Heart left ventricle (tissue), 16 donors: Measurements from ENCODE around the gene DDX31. TPM values are rescaled to one million over a fixed set of nuclear protein-coding genes. Genes with fewer than 3 reads are reported as not detected.

Source experiments
- ATAC-seq, 4 donors: fragments of 200-7000 bp; cut with Tn5 transposase; one replicate each; pipeline ENCODE4 v1.9.1; 2020 to 2022; ENCODE audit warnings: moderate library complexity in 4 of 4, mild to moderate bottlenecking in 3 of 4, moderate number of reproducible peaks in 1 of 4
- DNase-seq, 5 donors: peaks; one replicate each; pipeline ENCODE4 v3.0.0-alpha.2; 2020
- H3K27ac ChIP-seq, 12 donors: fragments of 200-600 bp; sonication (generic) in 4 of 12; one replicate each; pipeline versions ENCODE4 v1.5.0 to v1.8.0; 2016 to 2022; ENCODE audit warnings: mild to moderate bottlenecking in 2 of 12
- H3K27me3 ChIP-seq, 9 donors: fragments of 200-600 bp; sonication (generic) in 2 of 9; one replicate each; pipeline versions ENCODE4 v1.5.1 to v1.8.0; 2016 to 2022; ENCODE audit warnings: mild to moderate bottlenecking in 3 of 9
- H3K36me3 ChIP-seq, 9 donors: fragments of 200-600 bp; sonication (generic) in 2 of 9; one replicate each; pipeline versions ENCODE4 v1.5.0 to v1.8.0; 2018 to 2022; ENCODE audit warnings: mild to moderate bottlenecking in 2 of 9
- H3K4me1 ChIP-seq, 12 donors: fragments of 200-600 bp; sonication (generic) in 4 of 12; one replicate each; pipeline versions ENCODE4 v1.5.0 to v1.8.0; 2016 to 2022; ENCODE audit warnings: mild to moderate bottlenecking in 3 of 12
- H3K4me3 ChIP-seq, 12 donors: fragments of 200-600 bp; sonication (generic) in 4 of 12; one replicate each; pipeline versions ENCODE4 v1.5.0 to v1.8.0; 2017 to 2022; ENCODE audit warnings: mild to moderate bottlenecking in 9 of 12, moderate library complexity in 4 of 12
- H3K9me3 ChIP-seq, 12 donors: fragments of 200-600 bp; sonication (generic) in 4 of 12; one replicate each; pipeline versions ENCODE4 v1.5.0 to v1.8.0; 2016 to 2022; ENCODE audit warnings: mild to moderate bottlenecking in 1 of 12
- POLR2A ChIP-seq, 2 donors: fragments of 450-650 bp; IDR thresholded peaks; one replicate each; pipeline ENCODE4 v1.6.1; 2017; ENCODE audit warnings: antibody characterized with exemption in 2 of 2, mild to moderate bottlenecking in 2 of 2, moderate library complexity in 2 of 2
- whole genome bisulfite sequencing, 4 donors: extraction: QIAGEN DNeasy Blood & Tissue Kit in 2 of 4; methylation state at CpG; one replicate each; pipeline versions ENCODE4 v1.1.5 to v1.1.7; 2013 to 2018; 5-methylcytosine and 5-hydroxymethylcytosine counted together
- intact Hi-C, 10 donors: fragments of 100-400 bp; cut with DNase I; formaldehyde crosslinking; loops; one replicate each; pipeline versions ENCODE4 v1.11.1 to v1.14.2; 2022
- polyA plus RNA-seq, 2 donors: library from polyadenylated mRNA; stranded (reverse); fragments of 200-250 nt; gene quantifications; one replicate each; pipeline ENCODE4 v1.2.3, GENCODE V29; 2013
- total RNA-seq, 9 donors: library from RNA; depleted of rRNA in 2 of 9; stranded (reverse); fragments of >200 nt in 2 of 9; fragmentation: NEBNext Ultra II Directional in 3 of 9; extraction: Animal tissue kit (Norgen Biotek cat#: 25700) in 3 of 9; gene quantifications; one replicate each; pipeline versions ENCODE4 v1.1.0 to v1.2.4, GENCODE V29; 2016 to 2023
- TF ChIP-seq, protein P1 (sequence below), 12 donors: fragments of 200-600 bp; sonication (generic) in 4 of 12; IDR thresholded peaks; one replicate each; pipeline versions ENCODE4 v1.5.0 to v1.8.0; 2018 to 2022; ENCODE audit warnings: antibody characterized with exemption in 12 of 12, mild to moderate bottlenecking in 5 of 12
- donor health status: ischemic (EF 13 %, LVEDD 7.1; RV severe dilation, severe dysfunction).
- donor health status: healthy with polysubstance abuse.
- donor health status: DM: no; HTN: yes; CAD: no.
- donor health status: DM: no; HTN: no; CAD: no.
- donor health status: ischemic (EF 25% LVEDD 6.9; RV normal size, moderate dysfunction).
- donor health status: ischemic (EF 25% LVEDD 5.7; RV mildly dilated, moderate dysfunction).
- donor health status: healthy.
- donor health status: DM: yes; HTN: yes; CAD: no.
- donor health status: ischemic (EF 35%, LVEDD 5.7; RV mildly dilated, moderate dysfunction).
- donor health status: nonischemic (EF 11% LVEDD 7.7; RV severe dilation, severe dysfunction).
- donor health status: DM: yes; HTN: yes; CAD: no.
- donor health status: PGD.
- donor health status: ischemic (EF 29% LVEDD 5.4; RV normal size, mild dysfunction).
- donor health status: nonischemic (EF 23%, LVEDD 6.1; RV moderate dilation, normal function).

Gene DDX31
- total and polyA plus RNA-seq, 11 donors: 2.4 to 7.0 (median 5.1) TPM

DNA sequence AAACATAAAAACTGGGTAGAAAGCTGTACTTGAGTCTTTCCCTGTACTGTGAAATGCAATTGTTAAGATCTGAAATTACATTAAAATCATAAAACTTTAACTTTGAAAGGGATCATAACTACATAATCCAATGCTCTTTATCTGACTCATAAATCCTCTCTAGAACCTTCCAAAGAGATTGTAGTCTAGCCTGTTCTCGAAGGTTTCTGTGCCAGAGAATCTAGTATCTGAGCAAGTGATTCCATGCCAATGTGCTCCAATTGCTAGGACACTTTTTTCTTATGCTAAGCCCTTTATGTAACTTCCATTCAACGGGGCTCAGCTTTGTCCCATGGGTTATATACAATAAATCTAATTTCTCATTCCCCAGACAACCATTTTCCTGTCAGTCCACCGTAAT, 21.1 kb downstream of the DDX31 start:
- no peaks in the 10 kb centered on the region for H3K27me3 ChIP-seq
- H3K9me3 ChIP-seq: no peaks in the 10 kb centered on the region
- H3K4me1 ChIP-seq: no peaks in the 10 kb centered on the region
- H3K27ac ChIP-seq: no peak overlapping the region
- H3K4me3 ChIP-seq: no peak overlapping the region
- TF ChIP-seq, protein P1, sequence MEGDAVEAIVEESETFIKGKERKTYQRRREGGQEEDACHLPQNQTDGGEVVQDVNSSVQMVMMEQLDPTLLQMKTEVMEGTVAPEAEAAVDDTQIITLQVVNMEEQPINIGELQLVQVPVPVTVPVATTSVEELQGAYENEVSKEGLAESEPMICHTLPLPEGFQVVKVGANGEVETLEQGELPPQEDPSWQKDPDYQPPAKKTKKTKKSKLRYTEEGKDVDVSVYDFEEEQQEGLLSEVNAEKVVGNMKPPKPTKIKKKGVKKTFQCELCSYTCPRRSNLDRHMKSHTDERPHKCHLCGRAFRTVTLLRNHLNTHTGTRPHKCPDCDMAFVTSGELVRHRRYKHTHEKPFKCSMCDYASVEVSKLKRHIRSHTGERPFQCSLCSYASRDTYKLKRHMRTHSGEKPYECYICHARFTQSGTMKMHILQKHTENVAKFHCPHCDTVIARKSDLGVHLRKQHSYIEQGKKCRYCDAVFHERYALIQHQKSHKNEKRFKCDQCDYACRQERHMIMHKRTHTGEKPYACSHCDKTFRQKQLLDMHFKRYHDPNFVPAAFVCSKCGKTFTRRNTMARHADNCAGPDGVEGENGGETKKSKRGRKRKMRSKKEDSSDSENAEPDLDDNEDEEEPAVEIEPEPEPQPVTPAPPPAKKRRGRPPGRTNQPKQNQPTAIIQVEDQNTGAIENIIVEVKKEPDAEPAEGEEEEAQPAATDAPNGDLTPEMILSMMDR (IDR thresholded peaks at IDR 0.05): no peak
- TF ChIP-seq POLR2A (IDR thresholded peaks at IDR 0.05): no peak
- 81 to 93% (median 90%) methylated on average over 3 of the region's 3 CpGs for WGBS, 4 donors
- peaks cover 2 to 94% (median 78%) of the 10 kb centered on the region in 9 donors for H3K36me3 ChIP-seq
- intact Hi-C loops: loop anchor here in 1 of 10 donors (10.0 kb wide), 1 partner anchor 144 kb away; no protein-coding TSS in a partner anchor
- DNase-seq: no peak
- ATAC-seq: no peak

DNA sequence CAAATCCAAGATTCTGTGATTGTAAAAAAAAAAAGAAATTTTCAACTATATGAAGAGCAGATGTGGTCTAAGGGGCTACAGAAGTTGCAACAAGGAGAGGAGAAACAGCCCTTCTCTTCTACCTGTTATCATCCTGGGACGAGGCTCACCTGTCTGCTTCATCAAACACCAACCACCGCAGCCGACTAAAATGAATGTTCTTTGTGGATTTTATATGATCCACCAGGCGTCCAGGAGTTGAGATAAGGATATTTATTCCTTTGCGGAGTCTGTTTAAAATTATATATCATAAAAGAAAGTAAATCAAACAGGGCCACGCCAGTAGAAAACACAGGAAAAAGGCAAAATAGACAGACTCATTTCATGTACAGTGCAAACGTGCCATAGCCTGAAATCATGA, 21.5 kb downstream of the DDX31 start:
- intact Hi-C loops: loop anchor here in 1 of 10 donors (10.0 kb wide), 1 partner anchor 143 kb away; no protein-coding TSS in a partner anchor
- Histone ChIP-seq H3K4me1 (no peaks in the 10 kb centered on the region), H3K9me3 (no peaks in the 10 kb centered on the region), H3K27ac (no peak overlapping the region), H3K27me3 (no peaks in the 10 kb centered on the region), H3K4me3 (no peak overlapping the region), H3K36me3 (peaks cover 2 to 98% (median 82%) of the 10 kb centered on the region in 9 donors)
- TF ChIP-seq, protein P1 (IDR thresholded peaks at IDR 0.05): no peak
- TF ChIP-seq POLR2A (IDR thresholded peaks at IDR 0.05): no peak
- WGBS, 4 donors: 89 to 94% (median 92%) methylated on average over 7 of the region's 7 CpGs
- DNase-seq (no peak), ATAC-seq (no peak)

DNA sequence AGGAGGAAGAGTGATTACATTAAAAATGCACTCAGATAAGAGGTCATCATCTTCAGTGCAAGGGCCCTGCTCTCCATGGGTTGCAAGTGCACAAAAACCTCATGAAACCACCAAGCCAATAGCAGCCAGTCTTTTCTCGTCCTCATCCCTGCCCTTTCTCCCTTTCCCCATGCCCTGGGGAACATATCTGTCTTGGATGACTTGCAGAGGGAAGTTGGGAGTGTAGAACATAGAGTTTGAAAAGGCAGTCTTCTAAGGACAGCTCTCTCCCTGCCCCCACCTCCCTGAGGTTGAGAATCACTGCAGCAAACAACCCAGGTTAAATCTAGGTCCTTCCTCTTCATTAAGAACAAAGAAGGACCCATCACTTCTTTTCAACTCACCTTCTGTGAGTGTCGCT, 22.0 kb downstream of the DDX31 start:
- 79 to 90% (median 85%) methylated on average over 2 of the region's 2 CpGs for WGBS, 4 donors
- Histone ChIP-seq H3K36me3 (peaks cover 2 to 100% (median 87%) of the 10 kb centered on the region in 9 donors), H3K4me3 (no peak overlapping the region), H3K9me3 (no peaks in the 10 kb centered on the region), H3K4me1 (no peaks in the 10 kb centered on the region), H3K27ac (no peak overlapping the region), H3K27me3 (no peaks in the 10 kb centered on the region)
- intact Hi-C loops: loop anchor here in 1 of 10 donors (10.0 kb wide), 1 partner anchor 143 kb away; no protein-coding TSS in a partner anchor
- TF ChIP-seq, protein P1 (IDR thresholded peaks at IDR 0.05): no peak
- TF ChIP-seq POLR2A (IDR thresholded peaks at IDR 0.05): no peak
- DNase-seq (no peak), ATAC-seq (no peak)

DNA sequence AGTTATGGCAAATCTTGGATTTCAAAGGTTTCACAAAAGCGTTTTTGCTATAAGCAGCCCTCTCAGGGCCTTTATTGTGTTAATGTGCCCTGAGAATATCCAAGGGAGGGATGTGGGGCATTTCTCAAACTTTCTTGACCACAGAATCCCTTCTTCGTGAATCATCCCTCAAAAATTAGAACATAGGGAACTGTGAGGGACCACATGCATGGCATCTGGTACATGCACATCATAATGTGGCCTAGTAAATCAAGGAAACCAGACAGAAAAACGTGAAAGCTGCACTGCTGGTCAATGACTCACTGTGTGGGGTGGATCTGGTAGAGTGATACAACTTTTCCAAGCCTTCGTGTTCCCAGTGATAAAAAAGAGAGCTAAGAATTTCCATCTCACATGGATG, 22.4 kb downstream of the DDX31 start:
- ATAC-seq (no peak), DNase-seq (no peak)
- Histone ChIP-seq H3K4me3 (no peak overlapping the region), H3K27ac (no peak overlapping the region), H3K27me3 (no peaks in the 10 kb centered on the region), H3K4me1 (no peaks in the 10 kb centered on the region), H3K36me3 (peaks cover 2 to 100% (median 91%) of the 10 kb centered on the region in 9 donors), H3K9me3 (no peaks in the 10 kb centered on the region)
- intact Hi-C loops: loop anchor here in 1 of 10 donors (10.0 kb wide), 1 partner anchor 143 kb away; no protein-coding TSS in a partner anchor
- WGBS, 4 donors: 86 to 91% (median 89%) methylated on average over 4 of the region's 4 CpGs
- TF ChIP-seq, protein P1 (IDR thresholded peaks at IDR 0.05): no peak
- no peak for TF ChIP-seq POLR2A (IDR thresholded peaks at IDR 0.05)
